Activated naive CD4-positive, alpha-beta T cell treated with anti-CD3 and anti-CD28 coated beads for 36 hours (primary cell): Measurements from ENCODE around the gene MFGE8. TPM values are rescaled to one million over a fixed set of nuclear protein-coding genes. Genes with fewer than 3 reads are reported as not detected.
A peak's percentile ranks its signal among the peaks of the same experiment; 100 is the strongest.

Experiments
- CTCF ChIA-PET: fragments of 350-600 bp; sonication (Branson Sonifier 250); formaldehyde crosslinking; loops from one replicate; lab custom pipeline; 2021; ENCODE audit warnings: antibody characterized with exemption; lab: Charles Lee
- DNase-seq: peaks from one replicate; pipeline ENCODE4 v3.0.0-alpha.2; 2020
- H3K27ac Mint-ChIP-seq: one replicate; pipeline ENCODE4 v1.8.0; 2021; ENCODE audit warnings: mild to moderate bottlenecking, mixed read lengths
- H3K27me3 Mint-ChIP-seq: one replicate; pipeline ENCODE4 v1.8.0; 2021; ENCODE audit warnings: low read depth, mixed read lengths
- H3K36me3 Mint-ChIP-seq: one replicate; pipeline ENCODE4 v1.8.0; 2021; ENCODE audit warnings: low read depth, mixed read lengths
- H3K4me1 Mint-ChIP-seq: one replicate; pipeline ENCODE4 v1.8.0; 2021; ENCODE audit warnings: low read depth, mixed read lengths
- H3K4me3 Mint-ChIP-seq: one replicate; pipeline ENCODE4 v1.8.0; 2021; ENCODE audit warnings: mild to moderate bottlenecking, moderate library complexity, mixed read lengths
- H3K9me3 Mint-ChIP-seq: one replicate; pipeline ENCODE4 v1.8.0; 2021; ENCODE audit warnings: mixed read lengths
- intact Hi-C: fragments of 100-400 bp; cut with micrococcal nuclease; formaldehyde crosslinking; loops from one replicate; pipeline ENCODE4 v1.15.1; 2023
- total RNA-seq, 2 experiments: library from RNA; stranded (reverse); gene quantifications; one replicate each; pipeline ENCODE4 v1.2.3, GENCODE V29; 2021

MFGE8 gene
- total RNA-seq, 2 experiments from 2014 or later: 28.2 to 31.6 TPM

- intact Hi-C loops: loop anchor here (1.0 to 5.0 kb wide), 11 partner anchors 9 to 440 kb away; partner anchors contain the start of genes ABHD2, DET1, FANCI and MFGE8
- CTCF ChIA-PET: interaction anchor here (0.6 to 2.4 kb wide), 13 partner anchors 9 to 424 kb away, joined by 3 to 24 read pairs (median 3); no protein-coding TSS in a partner anchor
- H3K36me3 Mint-ChIP-seq: peaks cover 5% of the 10 kb centered on the region
- peak; percentile 84 for DNase-seq
- H3K4me3 Mint-ChIP-seq: peak within 1 kb of the TSS; percentile 86
- no peaks in the 10 kb centered on the region for H3K9me3 Mint-ChIP-seq
- no peaks in the 10 kb centered on the region for H3K27me3 Mint-ChIP-seq
- peaks cover 38% of the 10 kb centered on the region for H3K4me1 Mint-ChIP-seq
- peak within 1 kb of the TSS; percentile 78 for H3K27ac Mint-ChIP-seq
These were observed 18.1 kb downstream of the MFGE8 start, which contains the start of gene HAPLN3 for GRCh38 chr15:88894819-88895767. Gene HAPLN3, minus strand, starts transcription at chr15:88895544. Its CDS starts 8,246 bp downstream, at chr15:88887298.

DNA sequence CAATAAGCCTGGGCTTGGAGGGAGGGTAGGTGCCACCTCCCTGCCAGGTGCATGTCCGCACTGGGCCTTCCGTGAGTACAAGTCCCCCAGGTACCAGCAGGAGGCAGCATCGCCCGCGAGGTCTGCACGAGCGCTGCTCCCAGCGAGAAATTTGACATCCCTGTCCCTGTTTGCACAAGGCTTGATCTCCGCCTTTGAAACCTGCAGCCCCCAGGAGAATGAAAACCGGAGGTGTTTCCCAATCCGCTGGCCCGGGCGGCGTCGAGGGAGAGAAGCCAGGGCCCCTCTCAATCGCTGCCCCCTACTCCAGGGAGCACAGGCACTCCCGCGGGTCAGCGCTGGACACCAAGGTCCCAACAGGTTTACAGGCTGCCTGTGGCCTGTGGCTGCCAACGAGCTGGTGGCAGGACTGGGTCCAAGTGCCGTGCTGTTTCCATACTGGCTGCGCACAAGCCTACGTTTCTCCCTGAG lies 18.8 kb downstream of the MFGE8 start:
- no peaks in the 10 kb centered on the region for H3K27me3 Mint-ChIP-seq
- intact Hi-C loops: loop anchor here (1.0 to 2.0 kb wide), 9 partner anchors 10 to 440 kb away; partner anchors contain the start of genes ABHD2, FANCI, MFGE8 and POLG
- H3K4me3 Mint-ChIP-seq: peak overlapping the region; percentile 86
- peaks cover 8% of the 10 kb centered on the region for H3K36me3 Mint-ChIP-seq
- H3K27ac Mint-ChIP-seq: peak overlapping the region; percentile 78
- H3K4me1 Mint-ChIP-seq: peaks cover 41% of the 10 kb centered on the region
- DNase-seq: peak; percentile 94
- CTCF ChIA-PET: interaction anchor here (0.6 to 2.4 kb wide), 6 partner anchors 10 to 277 kb away, joined by 3 to 24 read pairs (median 4); no protein-coding TSS in a partner anchor
- no peaks in the 10 kb centered on the region for H3K9me3 Mint-ChIP-seq

GRCh38 chr15:88891540-88892254 lies 21.5 kb downstream of the MFGE8 start:
- peaks cover 17% of the 10 kb centered on the region for H3K36me3 Mint-ChIP-seq
- no peak overlapping the region for H3K4me3 Mint-ChIP-seq
- no peaks in the 10 kb centered on the region for H3K9me3 Mint-ChIP-seq
- H3K27me3 Mint-ChIP-seq: no peaks in the 10 kb centered on the region
- intact Hi-C loops: no loop called here
- H3K4me1 Mint-ChIP-seq: peaks cover 29% of the 10 kb centered on the region
- DNase-seq: no peak
- CTCF ChIA-PET: interaction anchor here (0.6 to 3.3 kb wide), 8 partner anchors 11 to 423 kb away, joined by 3 to 22 read pairs (median 4); no protein-coding TSS in a partner anchor
- no peak overlapping the region for H3K27ac Mint-ChIP-seq

- no peak overlapping the region for H3K4me3 Mint-ChIP-seq
- no peaks in the 10 kb centered on the region for H3K27me3 Mint-ChIP-seq
- H3K27ac Mint-ChIP-seq: no peak overlapping the region
- intact Hi-C loops: no loop called here
- H3K9me3 Mint-ChIP-seq: no peaks in the 10 kb centered on the region
- peaks cover 22% of the 10 kb centered on the region for H3K4me1 Mint-ChIP-seq
- CTCF ChIA-PET: interaction anchor here (0.6 to 1.9 kb wide), 2 partner anchors 12 to 26 kb away, joined by 3 to 5 read pairs; no protein-coding TSS in a partner anchor
- peaks cover 21% of the 10 kb centered on the region for H3K36me3 Mint-ChIP-seq
- DNase-seq: no peak
These were observed 22.7 kb downstream of the MFGE8 start for GRCh38 chr15:88890495-88890894.

DNA sequence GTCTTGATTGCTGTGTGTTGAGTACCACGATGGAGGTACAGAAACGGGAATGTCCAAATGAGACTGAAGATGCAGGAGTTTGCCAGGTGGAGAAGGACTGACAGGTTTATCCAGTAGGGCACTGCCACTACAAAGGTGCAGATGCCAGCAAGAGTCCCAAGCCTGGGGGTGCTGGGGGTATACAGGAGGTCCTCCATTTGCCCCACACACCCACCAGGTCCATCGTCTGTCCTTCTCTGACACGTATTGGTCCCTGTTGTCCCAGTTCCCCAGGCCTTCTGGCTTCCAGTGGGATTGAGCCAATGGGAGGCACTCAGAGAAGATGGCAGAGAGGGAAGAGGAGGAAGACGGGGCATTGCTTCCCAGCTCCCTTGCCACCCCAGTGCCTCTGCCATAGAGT lies 24.5 kb downstream of the MFGE8 start:
- DNase-seq: no peak
- Mint-ChIP-seq H3K9me3 (no peaks in the 10 kb centered on the region), H3K27me3 (no peaks in the 10 kb centered on the region), H3K27ac (peak overlapping the region; percentile 30), H3K4me1 (peaks cover 14% of the 10 kb centered on the region), H3K4me3 (no peak overlapping the region), H3K36me3 (peaks cover 31% of the 10 kb centered on the region)
- intact Hi-C loops: no loop called here
- CTCF ChIA-PET: interaction anchor here (2.2 kb wide), 1 partner anchor 16 kb away, joined by 7 read pairs; no protein-coding TSS in a partner anchor

- CTCF ChIA-PET: interaction anchor here (0.7 to 2.2 kb wide), 2 partner anchors 17 to 228 kb away, joined by 3 to 7 read pairs; no protein-coding TSS in a partner anchor
- H3K9me3 Mint-ChIP-seq: no peaks in the 10 kb centered on the region
These were observed 26.1 kb downstream of the MFGE8 start for GRCh38 chr15:88887068-88887580.

GRCh38 chr15:88882785-88883184 lies 30.4 kb downstream of the MFGE8 start:
- intact Hi-C loops: no loop called here
- Mint-ChIP-seq H3K4me1 (no peaks in the 10 kb centered on the region), H3K27me3 (no peaks in the 10 kb centered on the region), H3K4me3 (no peak overlapping the region), H3K9me3 (no peaks in the 10 kb centered on the region), H3K27ac (no peak overlapping the region), H3K36me3 (peaks cover 42% of the 10 kb centered on the region)
- no peak for DNase-seq
- CTCF ChIA-PET: interaction anchor here (1.6 kb wide), 1 partner anchor 11 kb away, joined by 3 read pairs; no protein-coding TSS in a partner anchor

More at GRCh38 chr15:88887068-88887580, 26.1 kb downstream of the MFGE8 start:
- Mint-ChIP-seq H3K4me1 (peaks cover 7% of the 10 kb centered on the region), H3K27ac (no peak overlapping the region), H3K4me3 (no peak overlapping the region), H3K27me3 (no peaks in the 10 kb centered on the region), H3K36me3 (peaks cover 38% of the 10 kb centered on the region)
- intact Hi-C loops: no loop called here
- DNase-seq: no peak

GRCh38 chr15:88881775-88882174 lies 31.4 kb downstream of the MFGE8 start:
- no peak overlapping the region for H3K27ac Mint-ChIP-seq
- H3K27me3 Mint-ChIP-seq: no peaks in the 10 kb centered on the region
- H3K4me3 Mint-ChIP-seq: no peak overlapping the region
- no peak for DNase-seq
- CTCF ChIA-PET: interaction anchor here (0.6 to 1.6 kb wide), 2 partner anchors 12 to 155 kb away, joined by 3 read pairs; no protein-coding TSS in a partner anchor
- peaks cover 38% of the 10 kb centered on the region for H3K36me3 Mint-ChIP-seq
- no peaks in the 10 kb centered on the region for H3K4me1 Mint-ChIP-seq
- H3K9me3 Mint-ChIP-seq: no peaks in the 10 kb centered on the region
- intact Hi-C loops: no loop called here

DNA sequence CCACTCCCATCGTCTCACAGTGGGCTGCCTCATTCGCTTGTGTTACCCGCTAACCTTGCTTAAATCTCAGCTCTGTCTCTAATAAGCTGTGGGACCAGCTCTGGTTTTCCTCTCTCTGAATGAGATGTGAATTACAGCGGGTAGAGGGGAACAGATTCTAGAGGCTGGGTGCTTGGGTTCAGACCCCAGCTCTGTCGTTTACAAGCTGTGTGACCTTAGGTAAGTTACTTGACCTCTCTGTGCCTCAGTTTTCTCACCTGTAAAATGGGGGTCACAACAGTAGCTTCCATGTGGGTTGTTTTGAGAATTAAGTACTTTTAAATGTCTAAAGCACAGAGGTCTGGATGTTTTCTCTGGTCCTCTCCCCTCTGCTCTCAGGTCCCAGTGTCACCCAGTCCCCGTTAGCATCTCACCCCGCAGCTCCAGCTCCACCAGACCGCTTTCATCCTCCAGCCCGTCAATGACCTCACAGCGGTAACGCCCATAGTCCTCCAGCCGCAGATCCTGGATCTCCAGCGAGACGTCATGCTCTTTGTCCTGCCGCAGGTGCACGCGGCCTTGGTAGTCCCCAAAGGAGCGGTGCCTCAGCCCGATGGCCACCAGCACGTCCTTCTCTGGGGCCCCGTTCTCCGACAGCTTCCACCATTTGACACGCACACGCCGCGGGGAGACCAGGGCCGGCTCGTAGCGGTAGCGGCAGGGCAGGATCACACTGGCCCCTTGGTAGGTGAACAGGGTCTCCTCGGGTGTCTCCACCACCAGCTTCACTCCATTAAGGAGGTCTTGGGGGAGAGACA lies 32.0 kb downstream of the MFGE8 start:
- CTCF ChIA-PET: interaction anchor here (0.7 to 1.5 kb wide), 4 partner anchors 22 to 136 kb away, joined by 3 to 6 read pairs (median 4); no protein-coding TSS in a partner anchor
- Mint-ChIP-seq H3K9me3 (no peaks in the 10 kb centered on the region), H3K27ac (no peak overlapping the region), H3K4me1 (no peaks in the 10 kb centered on the region), H3K36me3 (peaks cover 41% of the 10 kb centered on the region), H3K27me3 (no peaks in the 10 kb centered on the region), H3K4me3 (no peak overlapping the region)
- intact Hi-C loops: no loop called here
- no peak for DNase-seq

- Mint-ChIP-seq H3K4me3 (no peak overlapping the region), H3K27ac (no peak overlapping the region), H3K27me3 (no peaks in the 10 kb centered on the region), H3K9me3 (no peaks in the 10 kb centered on the region), H3K4me1 (no peaks in the 10 kb centered on the region), H3K36me3 (peaks cover 33% of the 10 kb centered on the region)
- peak; percentile 53 for DNase-seq
- intact Hi-C loops: no loop called here
- CTCF ChIA-PET: interaction anchor here (0.5 to 1.7 kb wide), 12 partner anchors 9 to 293 kb away, joined by 3 to 7 read pairs (median 4); no protein-coding TSS in a partner anchor
These were observed 34.4 kb downstream of the MFGE8 start for GRCh38 chr15:88878720-88879184.
